ENCODE results near the gene VPS13D. TPM values are rescaled to one million over a fixed set of nuclear protein-coding genes. Genes with fewer than 3 reads are reported as not detected.

The VPS13D gene
- total RNA-seq, 1 donor, result 52.4 TPM

DNA sequence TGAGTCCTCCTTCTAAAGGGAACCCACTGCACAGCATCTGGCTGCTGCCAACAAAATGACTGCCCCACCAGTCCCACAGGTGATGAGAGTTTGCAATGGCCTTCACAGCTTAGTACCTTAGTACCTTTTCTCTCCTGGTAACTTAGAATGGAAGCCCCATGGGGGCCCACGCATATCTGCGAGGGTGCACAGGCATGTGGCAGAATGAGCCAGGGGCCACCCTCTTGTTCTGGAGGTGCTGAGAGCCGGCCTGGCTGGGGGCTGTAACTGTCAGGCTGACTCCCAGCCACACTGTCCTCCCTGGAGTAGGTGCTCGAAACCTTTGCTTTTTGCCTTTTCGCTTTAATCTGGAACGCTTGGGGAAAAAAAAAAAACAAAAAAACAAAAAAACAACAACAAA is 203.1 kb downstream of the VPS13D start:
- H3K9me3 ChIP-seq (ENCODE audit: low read depth, low read length), result no peaks in the 10 kb centered on the region
- H3K4me1 ChIP-seq (ENCODE audit: insufficient read depth, low read length), result peaks cover 44% of the 10 kb centered on the region
- H3K4me3 ChIP-seq (ENCODE audit: low read length), result no peak overlapping the region
- no peaks in the 10 kb centered on the region for H3K27me3 ChIP-seq (ENCODE audit: insufficient read depth, low read length)

GRCh38 chr1:12433323-12434053 is 203.7 kb downstream of the VPS13D start:
- peaks cover 50% of the 10 kb centered on the region for H3K4me1 ChIP-seq (ENCODE audit: insufficient read depth, low read length)
- no peak overlapping the region for H3K4me3 ChIP-seq (ENCODE audit: low read length)
- H3K9me3 ChIP-seq (ENCODE audit: low read depth, low read length), result no peaks in the 10 kb centered on the region

DNA sequence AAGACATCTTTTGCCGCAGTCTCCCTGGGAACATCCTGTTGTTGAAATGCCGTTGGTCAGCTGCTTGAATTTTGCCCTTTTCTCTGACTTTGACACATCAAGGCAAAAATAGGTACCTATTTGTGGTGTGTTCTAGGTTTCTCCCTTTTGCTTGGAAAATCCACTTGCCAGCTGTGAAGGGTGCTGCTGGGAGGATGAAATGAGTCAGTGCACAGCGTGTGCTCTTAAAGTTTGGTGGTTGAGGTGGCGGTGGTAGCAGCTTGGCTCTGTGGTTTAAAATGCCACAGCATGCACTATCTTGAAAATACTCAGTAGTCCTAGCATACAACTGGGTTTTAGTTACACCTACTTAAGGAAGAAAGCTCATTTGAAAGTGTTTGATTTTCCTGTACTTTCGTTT is 204.3 kb downstream of the VPS13D start:
- Histone ChIP-seq H3K4me1 (ENCODE audit: insufficient read depth, low read length) (peaks cover 57% of the 10 kb centered on the region), H3K9me3 (ENCODE audit: low read depth, low read length) (no peaks in the 10 kb centered on the region), H3K4me3 (ENCODE audit: low read length) (no peak overlapping the region), H3K27me3 (ENCODE audit: insufficient read depth, low read length) (no peaks in the 10 kb centered on the region)

More at GRCh38 chr1:12433323-12434053, 203.7 kb downstream of the VPS13D start:
- no peaks in the 10 kb centered on the region for H3K27me3 ChIP-seq (ENCODE audit: insufficient read depth, low read length)

DNA sequence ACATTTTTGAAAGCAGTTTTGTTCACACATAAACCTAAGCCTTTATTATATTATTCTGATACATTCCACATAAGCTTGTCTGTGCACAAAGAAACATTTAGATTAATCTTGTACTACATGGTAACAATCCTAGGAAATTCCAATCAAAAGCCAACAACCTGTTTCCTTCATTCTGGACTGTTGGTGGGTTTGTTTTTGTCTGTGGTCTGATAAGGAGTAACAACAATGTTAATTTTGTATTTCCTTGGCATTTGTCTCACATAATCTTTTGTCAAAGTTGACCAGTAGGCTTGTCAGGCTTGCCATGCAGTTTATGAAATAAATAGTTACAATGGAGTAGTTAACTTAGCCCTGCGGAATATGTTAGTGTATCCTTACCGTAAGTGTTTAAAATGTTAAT is 204.9 kb downstream of the VPS13D start:
- Histone ChIP-seq H3K9me3 (ENCODE audit: low read depth, low read length) (no peaks in the 10 kb centered on the region), H3K4me3 (ENCODE audit: low read length) (no peak overlapping the region), H3K4me1 (ENCODE audit: insufficient read depth, low read length) (peaks cover 61% of the 10 kb centered on the region), H3K27me3 (ENCODE audit: insufficient read depth, low read length) (no peaks in the 10 kb centered on the region)

GRCh38 chr1:12435639-12436344 is 206.0 kb downstream of the VPS13D start:
- H3K27me3 ChIP-seq (ENCODE audit: insufficient read depth, low read length), result no peaks in the 10 kb centered on the region
- H3K4me3 ChIP-seq (ENCODE audit: low read length), result no peak overlapping the region
- no peaks in the 10 kb centered on the region for H3K9me3 ChIP-seq (ENCODE audit: low read depth, low read length)
- H3K4me1 ChIP-seq (ENCODE audit: insufficient read depth, low read length), result peaks cover 70% of the 10 kb centered on the region

- H3K27me3 ChIP-seq (ENCODE audit: insufficient read depth, low read length), result no peaks in the 10 kb centered on the region
- no peaks in the 10 kb centered on the region for H3K9me3 ChIP-seq (ENCODE audit: low read depth, low read length)
- no peak overlapping the region for H3K4me3 ChIP-seq (ENCODE audit: low read length)
- H3K4me1 ChIP-seq (ENCODE audit: insufficient read depth, low read length), result peaks cover 71% of the 10 kb centered on the region
These were observed 206.5 kb downstream of the VPS13D start for GRCh38 chr1:12436345-12436658.

DNA sequence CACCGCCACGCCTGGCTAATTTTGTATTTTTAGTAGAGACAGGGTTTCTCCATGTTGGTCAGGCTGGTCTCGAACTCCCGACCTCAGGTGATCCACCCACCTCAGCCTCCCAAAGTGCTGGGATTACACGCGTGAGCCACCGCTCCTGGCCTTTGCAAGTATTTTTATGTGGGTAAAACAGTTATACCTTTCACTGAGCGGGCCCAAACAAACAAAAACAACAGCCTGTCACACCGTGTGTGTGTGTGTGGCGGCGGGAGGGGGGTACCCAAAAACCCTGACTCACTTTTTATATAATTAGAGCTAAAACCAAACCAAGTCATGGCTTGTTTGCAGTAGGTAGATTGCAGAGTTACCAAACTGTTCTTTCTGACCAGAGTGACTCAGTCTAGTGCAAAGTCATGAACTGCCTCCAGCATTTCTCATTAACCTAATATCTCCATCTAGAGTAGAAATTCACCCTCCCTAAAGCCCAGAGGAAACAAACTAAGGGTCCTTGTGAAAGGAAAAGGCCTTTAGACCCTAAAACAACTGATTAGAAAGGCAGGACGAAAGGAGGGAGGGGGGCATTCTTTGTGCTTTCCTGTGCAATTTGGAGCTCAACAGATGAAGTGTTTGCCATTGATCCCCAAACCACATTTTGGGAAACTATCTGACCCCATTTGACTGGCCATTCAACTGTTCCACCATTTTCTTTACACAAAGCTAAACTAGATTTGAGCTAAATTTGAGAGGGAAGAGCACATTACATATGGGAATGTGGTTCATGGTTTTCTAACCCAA is 207.2 kb downstream of the VPS13D start:
- peaks cover 73% of the 10 kb centered on the region for H3K4me1 ChIP-seq (ENCODE audit: insufficient read depth, low read length)

GRCh38 chr1:12437629-12438028 is 207.8 kb downstream of the VPS13D start:
- Histone ChIP-seq H3K4me1 (ENCODE audit: insufficient read depth, low read length) (peaks cover 73% of the 10 kb centered on the region), H3K27me3 (ENCODE audit: insufficient read depth, low read length) (no peaks in the 10 kb centered on the region), H3K4me3 (ENCODE audit: low read length) (no peak overlapping the region), H3K9me3 (ENCODE audit: low read depth, low read length) (no peaks in the 10 kb centered on the region)

More for the DNA sequence above, 207.2 kb downstream of the VPS13D start:
- no peaks in the 10 kb centered on the region for H3K27me3 ChIP-seq (ENCODE audit: insufficient read depth, low read length)
- no peaks in the 10 kb centered on the region for H3K9me3 ChIP-seq (ENCODE audit: low read depth, low read length)
- H3K4me3 ChIP-seq (ENCODE audit: low read length), result no peak overlapping the region

- Histone ChIP-seq H3K27me3 (ENCODE audit: insufficient read depth, low read length) (no peaks in the 10 kb centered on the region), H3K4me1 (ENCODE audit: insufficient read depth, low read length) (peaks cover 70% of the 10 kb centered on the region), H3K4me3 (ENCODE audit: low read length) (no peak overlapping the region), H3K9me3 (ENCODE audit: low read depth, low read length) (no peaks in the 10 kb centered on the region)
These were observed 208.6 kb downstream of the VPS13D start for GRCh38 chr1:12438349-12438924.

DNA sequence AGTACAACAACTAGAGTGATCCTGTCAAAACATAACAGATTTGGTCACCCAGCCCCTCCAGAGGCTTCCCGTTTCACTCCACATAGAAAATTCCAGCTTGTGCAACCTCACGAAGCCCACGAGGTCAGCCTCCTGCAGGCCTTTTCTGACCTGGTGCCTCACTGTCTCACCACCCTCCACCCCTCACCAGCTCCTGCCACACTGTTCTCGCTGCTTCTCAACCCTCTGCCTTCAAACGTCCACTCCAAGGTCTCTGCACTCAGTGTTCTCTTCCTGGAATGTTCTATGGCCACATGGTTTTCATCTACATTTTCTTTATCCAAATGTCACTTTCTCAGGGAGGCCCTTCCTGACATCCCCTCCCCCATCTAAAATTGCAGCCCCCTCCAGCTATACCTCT is 209.2 kb downstream of the VPS13D start:
- no peak overlapping the region for H3K4me3 ChIP-seq (ENCODE audit: low read length)
- H3K9me3 ChIP-seq (ENCODE audit: low read depth, low read length), result no peaks in the 10 kb centered on the region
- H3K4me1 ChIP-seq (ENCODE audit: insufficient read depth, low read length), result peaks cover 64% of the 10 kb centered on the region
- no peaks in the 10 kb centered on the region for H3K27me3 ChIP-seq (ENCODE audit: insufficient read depth, low read length)

- peaks cover 41% of the 10 kb centered on the region for H3K4me1 ChIP-seq (ENCODE audit: insufficient read depth, low read length)
- H3K9me3 ChIP-seq (ENCODE audit: low read depth, low read length), result no peaks in the 10 kb centered on the region
- H3K27me3 ChIP-seq (ENCODE audit: insufficient read depth, low read length), result no peaks in the 10 kb centered on the region
- no peak overlapping the region for H3K4me3 ChIP-seq (ENCODE audit: low read length)
These were observed 211.7 kb downstream of the VPS13D start for GRCh38 chr1:12441414-12442105.

- H3K4me1 ChIP-seq (ENCODE audit: insufficient read depth, low read length), result peaks cover 36% of the 10 kb centered on the region
- H3K4me3 ChIP-seq (ENCODE audit: low read length), result no peak overlapping the region
- no peaks in the 10 kb centered on the region for H3K9me3 ChIP-seq (ENCODE audit: low read depth, low read length)
- no peaks in the 10 kb centered on the region for H3K27me3 ChIP-seq (ENCODE audit: insufficient read depth, low read length)
These were observed 212.4 kb downstream of the VPS13D start for GRCh38 chr1:12442217-12442616.

DNA sequence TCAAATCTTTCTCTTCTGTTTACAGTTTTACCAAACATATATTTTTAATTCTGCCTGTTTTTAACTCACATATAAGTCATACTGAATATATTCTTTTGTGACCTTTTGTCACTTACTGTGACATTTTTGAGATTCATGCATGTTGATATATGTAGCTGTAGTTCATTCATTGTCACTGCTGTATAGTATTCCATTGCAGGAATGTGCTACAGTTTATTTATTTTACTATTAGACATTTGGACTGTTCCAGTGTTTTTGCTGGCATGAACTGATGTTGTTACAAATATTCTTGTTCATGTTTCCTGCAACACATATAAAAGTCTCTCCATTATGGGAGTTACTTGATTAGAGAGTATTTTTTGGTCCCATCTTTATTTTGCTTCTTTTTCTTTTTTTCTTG is 213.3 kb downstream of the VPS13D start:
- H3K27me3 ChIP-seq (ENCODE audit: insufficient read depth, low read length), result no peaks in the 10 kb centered on the region

GRCh38 chr1:12444329-12444841 is 214.6 kb downstream of the VPS13D start:
- H3K9me3 ChIP-seq (ENCODE audit: low read depth, low read length), result no peaks in the 10 kb centered on the region
- no peaks in the 10 kb centered on the region for H3K27me3 ChIP-seq (ENCODE audit: insufficient read depth, low read length)
- H3K4me3 ChIP-seq (ENCODE audit: low read length), result no peak overlapping the region
- H3K4me1 ChIP-seq (ENCODE audit: insufficient read depth, low read length), result peaks cover 26% of the 10 kb centered on the region

More for the DNA sequence above, 213.3 kb downstream of the VPS13D start:
- H3K4me3 ChIP-seq (ENCODE audit: low read length), result no peak overlapping the region
- H3K9me3 ChIP-seq (ENCODE audit: low read depth, low read length), result no peaks in the 10 kb centered on the region
- H3K4me1 ChIP-seq (ENCODE audit: insufficient read depth, low read length), result peaks cover 28% of the 10 kb centered on the region

Measured in mononuclear cell (primary cell).